HEK293 (cell line): Measurements from ENCODE around the gene RHOBTB3.
A peak's percentile ranks its signal among the peaks of the same experiment; 100 is the strongest.

Experiments
- CTCF ChIA-PET: fragments of 350-600 bp; formaldehyde crosslinking; extraction: SDS; loops from one replicate; lab custom pipeline; 2021; ENCODE audit warnings: antibody characterized with exemption; lab: Yijun Ruan, JAX
- POLR2A ChIA-PET: fragments of 300-600 bp; formaldehyde crosslinking; extraction: SDS; loops from one replicate; lab custom pipeline; 2020; ENCODE audit warnings: antibody characterized with exemption, inconsistent platforms; lab: Yijun Ruan, JAX
- H3K27ac ChIP-seq: fragments of 200-500 bp; sonication (Bioruptor generic); 2 replicates; pipeline ENCODE4 v1.5.1; 2014; ENCODE audit warnings: low read depth, low read length, control low read depth, inconsistent platforms; ENCODE audit errors: extremely low read depth
- H3K36me3 ChIP-seq, 2 experiments: fragments of 200-500 bp in 1 of 2; sonication (Bioruptor generic) in 1 of 2; 1 replicate in 1 of 2; 2 replicates in 1 of 2; pipeline ENCODE4 v1.5.1; 2014 to 2017; ENCODE audit warnings: inconsistent platforms in 2 of 2, low read length in 2 of 2; ENCODE audit not compliant: control insufficient read depth in 2 of 2, insufficient read depth in 1 of 2
- H3K4me1 ChIP-seq: fragments of 200-500 bp; sonication (Bioruptor generic); 2 replicates; pipeline ENCODE4 v1.5.1; 2014; ENCODE audit warnings: mild to moderate bottlenecking, low read length, inconsistent platforms; ENCODE audit not compliant: control insufficient read depth, insufficient read depth
- H3K4me3 ChIP-seq: 2 replicates; pipeline ENCODE4 v1.5.1; 2011; ENCODE audit warnings: low read depth, mild to moderate bottlenecking, control low read depth, low read length, moderate library complexity
- H3K9me3 ChIP-seq: fragments of 200-500 bp; sonication (Bioruptor generic); 2 replicates; pipeline ENCODE4 v1.5.1; 2014; ENCODE audit warnings: low read depth, low read length, inconsistent platforms; ENCODE audit not compliant: control insufficient read depth, insufficient read depth
- FEZF1 ChIP-seq: fragments of 450-650 bp; formaldehyde crosslinking; IDR thresholded peaks from 2 replicates; pipeline ENCODE4 v1.5.1; 2016; ENCODE audit warnings: missing biosample characterization, missing genetic modification characterization
- GLIS2 ChIP-seq: fragments of 450-650 bp; formaldehyde crosslinking; IDR thresholded peaks from 2 replicates; pipeline ENCODE4 v1.5.1; 2016; ENCODE audit warnings: missing biosample characterization, missing genetic modification characterization
- KLF10 ChIP-seq: fragments of 450-650 bp; IDR thresholded peaks from 2 replicates; pipeline ENCODE4 v1.5.1; 2018; ENCODE audit warnings: missing biosample characterization, mild to moderate bottlenecking, missing genetic modification characterization
- KLF8 ChIP-seq: fragments of 450-650 bp; formaldehyde crosslinking; IDR thresholded peaks from 2 replicates; pipeline ENCODE4 v1.5.1; 2016; ENCODE audit warnings: missing biosample characterization, missing genetic modification characterization
- MYNN ChIP-seq: fragments of 450-650 bp; formaldehyde crosslinking; IDR thresholded peaks from 2 replicates; pipeline ENCODE4 v1.5.1; 2016; ENCODE audit warnings: missing biosample characterization, missing genetic modification characterization, borderline replicate concordance
- ZBTB17 ChIP-seq: fragments of 450-650 bp; formaldehyde crosslinking; IDR thresholded peaks from 2 replicates; pipeline ENCODE4 v1.5.1; 2016; ENCODE audit warnings: missing biosample characterization, missing genetic modification characterization
- ZFP69B ChIP-seq: fragments of 450-650 bp; formaldehyde crosslinking; IDR thresholded peaks from 2 replicates; pipeline ENCODE4 v1.5.1; 2016; ENCODE audit warnings: missing biosample characterization, missing genetic modification characterization
- ZIC2 ChIP-seq: fragments of 450-650 bp; formaldehyde crosslinking; IDR thresholded peaks from 2 replicates; pipeline ENCODE4 v1.5.1; 2016; ENCODE audit warnings: missing biosample characterization, missing genetic modification characterization
- ZNF10 ChIP-seq: fragments of 450-650 bp; formaldehyde crosslinking; IDR thresholded peaks from 2 replicates; pipeline ENCODE4 v1.5.1; 2017; ENCODE audit warnings: missing biosample characterization, missing genetic modification characterization
- ZNF121 ChIP-seq: fragments of 450-650 bp; formaldehyde crosslinking; IDR thresholded peaks from 2 replicates; pipeline ENCODE4 v1.5.1; 2016; ENCODE audit warnings: missing biosample characterization, missing genetic modification characterization
- ZNF16 ChIP-seq: fragments of 450-650 bp; formaldehyde crosslinking; IDR thresholded peaks from 2 replicates; pipeline ENCODE4 v1.5.1; 2016; ENCODE audit warnings: low read depth, missing biosample characterization, missing genetic modification characterization
- ZNF26 ChIP-seq: fragments of 450-650 bp; formaldehyde crosslinking; IDR thresholded peaks from 2 replicates; pipeline ENCODE4 v1.5.1; 2016; ENCODE audit warnings: missing biosample characterization, missing genetic modification characterization
- ZNF426 ChIP-seq: fragments of 450-650 bp; formaldehyde crosslinking; IDR thresholded peaks from 2 replicates; pipeline ENCODE4 v1.5.1; 2017; ENCODE audit warnings: missing biosample characterization, missing genetic modification characterization, mild to moderate bottlenecking, inconsistent platforms, moderate library complexity
- ZNF549 ChIP-seq: fragments of 450-650 bp; IDR thresholded peaks from 2 replicates; pipeline ENCODE4 v1.5.1; 2018; ENCODE audit warnings: missing biosample characterization, missing genetic modification characterization, mild to moderate bottlenecking, inconsistent platforms, moderate library complexity
- ZNF558 ChIP-seq: fragments of 450-650 bp; formaldehyde crosslinking; IDR thresholded peaks from 2 replicates; pipeline ENCODE4 v1.5.1; 2016; ENCODE audit warnings: missing biosample characterization, missing genetic modification characterization
- ZNF561 ChIP-seq: fragments of 450-650 bp; IDR thresholded peaks from 2 replicates; pipeline ENCODE4 v1.5.1; 2018; ENCODE audit warnings: missing biosample characterization, missing genetic modification characterization, borderline replicate concordance
- ZNF580 ChIP-seq: fragments of 450-650 bp; formaldehyde crosslinking; IDR thresholded peaks from 2 replicates; pipeline ENCODE4 v1.5.1; 2016; ENCODE audit warnings: missing biosample characterization, missing genetic modification characterization
- ZNF610 ChIP-seq: fragments of 450-650 bp; formaldehyde crosslinking; IDR thresholded peaks from 2 replicates; pipeline ENCODE4 v1.5.1; 2016; ENCODE audit warnings: missing biosample characterization, missing genetic modification characterization, borderline replicate concordance
- ZNF701 ChIP-seq: fragments of 450-650 bp; formaldehyde crosslinking; IDR thresholded peaks from 2 replicates; pipeline ENCODE4 v1.5.1; 2016; ENCODE audit warnings: missing biosample characterization, missing genetic modification characterization
- TF ChIP-seq, protein P1 (sequence below): fragments of 450-650 bp; formaldehyde crosslinking; IDR thresholded peaks from 2 replicates; pipeline ENCODE4 v1.5.1; 2016; ENCODE audit warnings: missing biosample characterization, missing genetic modification characterization
- TF ChIP-seq, protein P2 (sequence below): fragments of 450-650 bp; formaldehyde crosslinking; IDR thresholded peaks from 2 replicates; pipeline ENCODE4 v1.5.1; 2016; ENCODE audit warnings: missing biosample characterization, missing genetic modification characterization
- TF ChIP-seq, protein P3 (sequence below): fragments of 450-650 bp; formaldehyde crosslinking; IDR thresholded peaks from 2 replicates; pipeline ENCODE4 v1.5.1; 2017; ENCODE audit warnings: missing biosample characterization, missing genetic modification characterization
- TF ChIP-seq, protein P4 (sequence below): fragments of 450-650 bp; formaldehyde crosslinking; IDR thresholded peaks from 2 replicates; pipeline ENCODE4 v1.5.1; 2017; ENCODE audit warnings: missing biosample characterization, missing genetic modification characterization
- TF ChIP-seq, protein P5 (sequence below): fragments of 450-650 bp; formaldehyde crosslinking; conservative IDR thresholded peaks from 2 replicates; pipeline ENCODE4 v1.5.1; 2016; ENCODE audit warnings: low read depth, missing biosample characterization, missing genetic modification characterization

Gene RHOBTB3

GRCh38 chr5:95711501-95712346 is 19.4 kb upstream of the RHOBTB3 start (continued):
- TF ChIP-seq MYNN (tag by site-specific recombination) (peak; percentile 85), ZNF610 (tag by site-specific recombination) (peak; percentile 7; the same call in 1 of the 2 replicates), ZNF561 (tag by site-specific recombination) (peak; percentile 43), ZIC2 (peak; percentile 67), ZFP69B (tag by site-specific recombination) (peak; percentile 92), KLF8 (tag by site-specific recombination) (0 out of 2 replicates have a peak, but pooled peaks have one; percentile 46), ZBTB17 (tag by site-specific recombination) (peak; percentile 41; the same call in 1 of the 2 replicates), ZNF26 (tag by site-specific recombination) (no peak), ZNF558 (no peak), KLF10 (tag by site-specific recombination) (no peak)
- TF ChIP-seq, protein P1, sequence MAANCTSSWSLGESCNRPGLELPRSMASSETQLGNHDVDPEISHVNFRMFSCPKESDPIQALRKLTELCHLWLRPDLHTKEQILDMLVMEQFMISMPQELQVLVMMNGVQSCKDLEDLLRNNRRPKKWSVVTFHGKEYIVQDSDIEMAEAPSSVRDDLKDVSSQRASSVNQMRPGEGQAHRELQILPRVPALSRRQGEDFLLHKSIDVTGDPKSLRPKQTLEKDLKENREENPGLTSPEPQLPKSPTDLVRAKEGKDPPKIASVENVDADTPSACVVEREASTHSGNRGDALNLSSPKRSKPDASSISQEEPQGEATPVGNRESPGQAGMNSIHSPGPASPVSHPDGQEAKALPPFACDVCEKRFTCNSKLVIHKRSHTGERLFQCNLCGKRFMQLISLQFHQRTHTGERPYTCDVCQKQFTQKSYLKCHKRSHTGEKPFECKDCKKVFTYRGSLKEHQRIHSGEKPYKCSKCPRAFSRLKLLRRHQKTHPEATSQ (tag by site-specific recombination), result 0 out of 2 replicates have a peak, but pooled peaks have one; percentile 28
- TF ChIP-seq, protein P2, sequence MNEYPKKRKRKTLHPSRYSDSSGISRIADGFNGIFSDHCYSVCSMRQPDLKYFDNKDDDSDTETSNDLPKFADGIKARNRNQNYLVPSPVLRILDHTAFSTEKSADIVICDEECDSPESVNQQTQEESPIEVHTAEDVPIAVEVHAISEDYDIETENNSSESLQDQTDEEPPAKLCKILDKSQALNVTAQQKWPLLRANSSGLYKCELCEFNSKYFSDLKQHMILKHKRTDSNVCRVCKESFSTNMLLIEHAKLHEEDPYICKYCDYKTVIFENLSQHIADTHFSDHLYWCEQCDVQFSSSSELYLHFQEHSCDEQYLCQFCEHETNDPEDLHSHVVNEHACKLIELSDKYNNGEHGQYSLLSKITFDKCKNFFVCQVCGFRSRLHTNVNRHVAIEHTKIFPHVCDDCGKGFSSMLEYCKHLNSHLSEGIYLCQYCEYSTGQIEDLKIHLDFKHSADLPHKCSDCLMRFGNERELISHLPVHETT (tag by site-specific recombination), result peak; percentile 58; the same call in 1 of the 2 replicates
- TF ChIP-seq, protein P3, sequence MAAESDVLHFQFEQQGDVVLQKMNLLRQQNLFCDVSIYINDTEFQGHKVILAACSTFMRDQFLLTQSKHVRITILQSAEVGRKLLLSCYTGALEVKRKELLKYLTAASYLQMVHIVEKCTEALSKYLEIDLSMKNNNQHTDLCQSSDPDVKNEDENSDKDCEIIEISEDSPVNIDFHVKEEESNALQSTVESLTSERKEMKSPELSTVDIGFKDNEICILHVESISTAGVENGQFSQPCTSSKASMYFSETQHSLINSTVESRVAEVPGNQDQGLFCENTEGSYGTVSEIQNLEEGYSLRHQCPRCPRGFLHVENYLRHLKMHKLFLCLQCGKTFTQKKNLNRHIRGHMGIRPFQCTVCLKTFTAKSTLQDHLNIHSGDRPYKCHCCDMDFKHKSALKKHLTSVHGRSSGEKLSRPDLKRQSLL (tag by site-specific recombination), result 0 out of 2 replicates have a peak, but pooled peaks have one; percentile 51

DNA sequence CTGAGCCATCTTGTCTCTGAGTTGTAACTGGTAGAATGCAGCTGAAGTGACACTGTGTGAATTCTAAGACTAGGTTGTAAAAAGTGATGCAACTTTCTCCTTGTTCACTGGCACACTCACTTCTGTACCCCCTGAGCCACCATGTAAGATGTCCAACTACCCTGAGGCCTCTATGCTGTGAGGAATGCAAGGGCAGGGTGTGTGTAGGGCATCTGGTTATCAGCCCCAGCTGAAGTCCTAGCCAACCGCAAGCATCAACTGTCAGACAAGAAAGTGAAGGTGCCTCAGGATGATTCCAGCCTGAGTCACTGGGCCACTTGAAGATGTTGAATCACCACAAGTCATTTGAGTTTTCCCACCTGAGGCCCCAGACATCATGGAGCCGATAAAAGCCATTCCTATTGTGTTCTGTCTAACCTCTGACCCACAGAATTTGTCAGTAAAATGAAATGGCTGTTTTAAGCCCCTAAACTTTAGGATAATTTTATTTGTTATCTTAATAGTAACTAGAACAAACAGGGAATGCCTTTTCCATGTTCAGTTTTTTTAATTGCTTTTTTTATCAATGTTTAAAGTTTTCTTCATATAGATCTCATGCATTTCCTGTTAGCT is 18.7 kb upstream of the RHOBTB3 start:
- Histone ChIP-seq H3K4me1 (peaks cover 4% of the 10 kb centered on the region; the same call in 1 of the 2 replicates), H3K4me3 (no peak overlapping the region), H3K36me3 (no peaks in the 10 kb centered on the region), H3K27ac (peak overlapping the region; percentile 50; the same call in 1 of the 2 replicates), H3K9me3 (no peaks in the 10 kb centered on the region)
- ChIA-PET POLR2A (interaction anchor here (0.6 to 3.5 kb wide), 4 partner anchors 11 to 148 kb away, joined by 4 to 26 read pairs (median 5); partner anchors contain the start of genes RFESD and RHOBTB3), CTCF (interaction anchor here (0.7 to 1.6 kb wide), 3 partner anchors 46 to 69 kb away, joined by 3 to 4 read pairs (median 3); partner anchors contain the start of gene RFESD)
- TF ChIP-seq ZNF549 (tag by site-specific recombination) (no peak), ZNF701 (tag by site-specific recombination) (no peak), ZNF426 (tag by site-specific recombination) (no peak), FEZF1 (peak; percentile 67), ZNF580 (tag by site-specific recombination) (no peak), ZBTB17 (tag by site-specific recombination) (peak; percentile 45; the same call in 1 of the 2 replicates), ZNF121 (no peak), ZNF10 (tag by site-specific recombination) (peak; percentile 59; the same call in 1 of the 2 replicates), GLIS2 (tag by site-specific recombination) (no peak), ZNF16 (tag by site-specific recombination) (no peak)
- TF ChIP-seq, protein P4, sequence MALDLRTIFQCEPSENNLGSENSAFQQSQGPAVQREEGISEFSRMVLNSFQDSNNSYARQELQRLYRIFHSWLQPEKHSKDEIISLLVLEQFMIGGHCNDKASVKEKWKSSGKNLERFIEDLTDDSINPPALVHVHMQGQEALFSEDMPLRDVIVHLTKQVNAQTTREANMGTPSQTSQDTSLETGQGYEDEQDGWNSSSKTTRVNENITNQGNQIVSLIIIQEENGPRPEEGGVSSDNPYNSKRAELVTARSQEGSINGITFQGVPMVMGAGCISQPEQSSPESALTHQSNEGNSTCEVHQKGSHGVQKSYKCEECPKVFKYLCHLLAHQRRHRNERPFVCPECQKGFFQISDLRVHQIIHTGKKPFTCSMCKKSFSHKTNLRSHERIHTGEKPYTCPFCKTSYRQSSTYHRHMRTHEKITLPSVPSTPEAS (tag by site-specific recombination), result no peak
- TF ChIP-seq, protein P5, sequence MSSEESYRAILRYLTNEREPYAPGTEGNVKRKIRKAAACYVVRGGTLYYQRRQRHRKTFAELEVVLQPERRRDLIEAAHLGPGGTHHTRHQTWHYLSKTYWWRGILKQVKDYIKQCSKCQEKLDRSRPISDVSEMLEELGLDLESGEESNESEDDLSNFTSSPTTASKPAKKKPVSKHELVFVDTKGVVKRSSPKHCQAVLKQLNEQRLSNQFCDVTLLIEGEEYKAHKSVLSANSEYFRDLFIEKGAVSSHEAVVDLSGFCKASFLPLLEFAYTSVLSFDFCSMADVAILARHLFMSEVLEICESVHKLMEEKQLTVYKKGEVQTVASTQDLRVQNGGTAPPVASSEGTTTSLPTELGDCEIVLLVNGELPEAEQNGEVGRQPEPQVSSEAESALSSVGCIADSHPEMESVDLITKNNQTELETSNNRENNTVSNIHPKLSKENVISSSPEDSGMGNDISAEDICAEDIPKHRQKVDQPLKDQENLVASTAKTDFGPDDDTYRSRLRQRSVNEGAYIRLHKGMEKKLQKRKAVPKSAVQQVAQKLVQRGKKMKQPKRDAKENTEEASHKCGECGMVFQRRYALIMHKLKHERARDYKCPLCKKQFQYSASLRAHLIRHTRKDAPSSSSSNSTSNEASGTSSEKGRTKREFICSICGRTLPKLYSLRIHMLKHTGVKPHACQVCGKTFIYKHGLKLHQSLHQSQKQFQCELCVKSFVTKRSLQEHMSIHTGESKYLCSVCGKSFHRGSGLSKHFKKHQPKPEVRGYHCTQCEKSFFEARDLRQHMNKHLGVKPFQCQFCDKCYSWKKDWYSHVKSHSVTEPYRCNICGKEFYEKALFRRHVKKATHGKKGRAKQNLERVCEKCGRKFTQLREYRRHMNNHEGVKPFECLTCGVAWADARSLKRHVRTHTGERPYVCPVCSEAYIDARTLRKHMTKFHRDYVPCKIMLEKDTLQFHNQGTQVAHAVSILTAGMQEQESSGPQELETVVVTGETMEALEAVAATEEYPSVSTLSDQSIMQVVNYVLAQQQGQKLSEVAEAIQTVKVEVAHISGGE (tag by site-specific recombination), result no peak
